Tibial nerve (tissue), 4 donors: ENCODE results near the gene FRS2.

Experiments
- CTCF ChIP-seq, 5 experiments: fragments of 200-600 bp in 3 of 5; fragments of 450-650 bp in 2 of 5; sonication (generic) in 3 of 5; IDR thresholded peaks; one replicate each; pipeline ENCODE4 v1.5.1; 2016 to 2019; ENCODE audit warnings: antibody characterized with exemption in 5 of 5, mild to moderate bottlenecking in 3 of 5, moderate library complexity in 2 of 5
- EP300 ChIP-seq, 2 donors: sonication (generic); formaldehyde crosslinking; IDR thresholded peaks; one replicate each; pipeline ENCODE4 v1.6.1; 2017; ENCODE audit warnings: antibody characterized with exemption in 2 of 2, mild to moderate bottlenecking in 1 of 2
- POLR2A ChIP-seq, 2 donors: fragments of 450-650 bp; IDR thresholded peaks; one replicate each; pipeline ENCODE4 v1.6.1; 2017; ENCODE audit warnings: antibody characterized with exemption in 2 of 2, mild to moderate bottlenecking in 2 of 2, moderate library complexity in 2 of 2

GRCh38 chr12:69509904-69510827 is 40.0 kb downstream of the FRS2 start:
- TF ChIP-seq CTCF (IDR thresholded peaks at IDR 0.05) (no peak), EP300 (IDR thresholded peaks at IDR 0.05) (no peak), POLR2A (IDR thresholded peaks at IDR 0.05) (no peak)
